Osteoblast (primary cell): Measurements from ENCODE around the gene GNG13. TPM values are rescaled to one million over a fixed set of nuclear protein-coding genes. Genes with fewer than 3 reads are reported as not detected.
"Not testable (repeated sequence)": the region's sequence is repeated elsewhere in the genome, so short reads cannot be mapped to it uniquely, and the experiment has no call there.

Experiments used
- DNase-seq: peaks from one replicate; pipeline ENCODE4 v3.0.0; 2011; ENCODE audit warnings: low spot score, mixed read lengths; ENCODE audit not compliant: insufficient read length; ENCODE audit errors: missing footprints
- H2AFZ ChIP-seq: 2 replicates; pipeline ENCODE4 v1.6.0; 2011; ENCODE audit warnings: mild to moderate bottlenecking, low read length
- H3K27ac ChIP-seq: 2 replicates; pipeline ENCODE4 v1.5.1; 2011; ENCODE audit warnings: mild to moderate bottlenecking, low read depth, low read length, moderate library complexity
- H3K27me3 ChIP-seq: 2 replicates; pipeline ENCODE4 v1.6.0; 2012; ENCODE audit warnings: mild to moderate bottlenecking, control low read depth, inconsistent platforms, low read length, moderate library complexity; ENCODE audit not compliant: insufficient read depth
- H3K36me3 ChIP-seq: 2 replicates; pipeline ENCODE4 v1.5.1; 2011; ENCODE audit warnings: mild to moderate bottlenecking, low read length, control low read depth, moderate library complexity; ENCODE audit not compliant: insufficient read depth
- H3K4me1 ChIP-seq: 2 replicates; pipeline ENCODE4 v1.5.1; 2011; ENCODE audit warnings: mild to moderate bottlenecking, low read length, control low read depth, moderate library complexity; ENCODE audit not compliant: insufficient read depth
- H3K4me2 ChIP-seq: 2 replicates; pipeline ENCODE4 v1.6.0; 2011; ENCODE audit warnings: mild to moderate bottlenecking, low read length; ENCODE audit not compliant: insufficient read depth
- H3K4me3 ChIP-seq: fragments of 200-600 bp; sonication (generic); 3 replicates; pipeline ENCODE4 v1.5.1; 2012; ENCODE audit warnings: mild to moderate bottlenecking, low read length, inconsistent platforms; ENCODE audit not compliant: insufficient read depth
- H3K79me2 ChIP-seq: 2 replicates; pipeline ENCODE4 v1.6.0; 2012; ENCODE audit warnings: mild to moderate bottlenecking, low read length, control low read depth, inconsistent platforms; ENCODE audit not compliant: insufficient read depth
- H3K9me3 ChIP-seq: 2 replicates; pipeline ENCODE4 v1.5.1; 2011; ENCODE audit warnings: low read depth, low read length, control low read depth
- H4K20me1 ChIP-seq: 2 replicates; pipeline ENCODE4 v1.6.0; 2012; ENCODE audit warnings: mild to moderate bottlenecking, low read length, control low read depth; ENCODE audit not compliant: insufficient read depth
- CTCF ChIP-seq: IDR thresholded peaks from 2 replicates; pipeline ENCODE4 v1.5.1; 2011; ENCODE audit warnings: mild to moderate bottlenecking, low read depth, low read length, moderate library complexity; ENCODE audit errors: extremely low read depth
- total RNA-seq: library from RNA; depleted of rRNA; stranded (reverse); fragments of >200 nt; gene quantifications from 2 replicates; pipeline ENCODE4 v1.2.3, GENCODE V29; 2012

GNG13 gene
- total RNA-seq, 1 donor, result not detected

GRCh38 chr16:840561-841454 lies 40.3 kb upstream of the GNG13 start:
- Histone ChIP-seq H3K79me2 (no peaks in the 10 kb centered on the region), H3K27me3 (no peaks in the 10 kb centered on the region), H3K4me1 (no peaks in the 10 kb centered on the region), H2AFZ (no peak overlapping the region), H3K4me3 (no peak overlapping the region), H4K20me1 (no peaks in the 10 kb centered on the region), H3K36me3 (no peaks in the 10 kb centered on the region), H3K27ac (no peak overlapping the region), H3K9me3 (peaks cover 3% of the 10 kb centered on the region), H3K4me2 (no peak overlapping the region)
- no peak for TF ChIP-seq CTCF
- peak; percentile 73 for DNase-seq

DNA sequence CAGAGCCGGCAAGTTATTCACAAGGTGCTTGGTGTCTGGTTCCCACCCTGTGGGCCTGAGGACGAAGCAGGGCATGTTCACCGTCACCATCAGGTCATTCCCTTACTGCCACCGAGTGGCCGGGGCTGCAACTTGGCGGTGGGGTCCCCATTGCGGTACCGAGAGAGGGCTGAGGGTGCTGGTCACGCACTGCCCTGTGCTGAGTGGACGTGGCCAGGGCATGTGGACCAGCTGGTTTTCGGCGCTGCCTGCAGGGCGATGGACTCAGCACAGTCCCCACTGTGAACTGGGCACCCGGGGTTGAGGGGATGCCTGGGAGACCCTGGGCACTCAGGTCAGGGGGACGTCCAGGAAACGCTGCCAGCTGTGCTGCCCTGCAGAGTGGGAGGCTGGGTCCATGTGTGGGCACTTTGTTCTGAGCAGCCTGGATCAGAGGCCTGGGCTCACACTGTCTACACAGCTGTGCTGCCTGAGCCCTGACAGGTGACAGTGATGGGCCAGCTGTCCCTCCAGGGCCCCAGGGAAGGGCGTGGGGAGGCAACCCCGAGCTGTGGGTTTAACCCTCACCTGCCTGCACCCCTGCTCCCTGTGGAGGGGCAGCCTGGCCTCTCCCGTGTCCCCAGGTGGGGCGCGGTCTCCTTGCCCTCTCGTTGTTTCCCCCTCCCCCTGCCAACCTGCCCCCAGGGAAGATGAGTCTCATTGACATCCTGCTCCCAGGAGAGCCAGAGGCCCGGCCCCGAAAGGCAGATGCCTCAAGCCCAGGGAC lies 39.3 kb upstream of the GNG13 start:
- no peak overlapping the region for H2AFZ ChIP-seq
- H3K9me3 ChIP-seq, result peaks cover 3% of the 10 kb centered on the region
- TF ChIP-seq CTCF, result no peak
- no peak overlapping the region for H3K27ac ChIP-seq
- no peaks in the 10 kb centered on the region for H3K36me3 ChIP-seq
- H3K79me2 ChIP-seq, result no peaks in the 10 kb centered on the region
- no peaks in the 10 kb centered on the region for H3K4me1 ChIP-seq
- DNase-seq, result peak; percentile 69
- H4K20me1 ChIP-seq, result no peaks in the 10 kb centered on the region
- H3K4me3 ChIP-seq, result no peak overlapping the region
- no peaks in the 10 kb centered on the region for H3K27me3 ChIP-seq
- no peak overlapping the region for H3K4me2 ChIP-seq

- no peaks in the 10 kb centered on the region for H3K36me3 ChIP-seq
- H3K9me3 ChIP-seq, result peaks cover 3% of the 10 kb centered on the region
- DNase-seq, result peak; percentile 80
- no peak overlapping the region for H3K4me3 ChIP-seq
- no peaks in the 10 kb centered on the region for H4K20me1 ChIP-seq
- H3K4me2 ChIP-seq, result no peak overlapping the region
- H3K27ac ChIP-seq, result no peak overlapping the region
- no peak overlapping the region for H2AFZ ChIP-seq
- no peaks in the 10 kb centered on the region for H3K4me1 ChIP-seq
- H3K79me2 ChIP-seq, result no peaks in the 10 kb centered on the region
- peaks cover under 1% of the 10 kb centered on the region for H3K27me3 ChIP-seq
- TF ChIP-seq CTCF, result no peak
Observed at GRCh38 chr16:838741-839140, 38.2 kb upstream of the GNG13 start.

GRCh38 chr16:836822-837221 lies 36.3 kb upstream of the GNG13 start:
- H4K20me1 ChIP-seq, H2AFZ ChIP-seq, H3K36me3 ChIP-seq, H3K79me2 ChIP-seq, H3K9me3 ChIP-seq, DNase-seq, H3K4me3 ChIP-seq, H3K4me2 ChIP-seq, H3K4me1 ChIP-seq, H3K27me3 ChIP-seq, H3K27ac ChIP-seq: not testable (repeated sequence)
